HepG2 (cell line): ENCODE results near the gene TMEM221. TPM values are rescaled to one million over a fixed set of nuclear protein-coding genes. Genes with fewer than 3 reads are reported as not detected.

ENCODE experiments used
- ATAC-seq: fragments of 200-7000 bp; cut with Tn5 transposase; 3 replicates; pipeline ENCODE4 v1.9.1; 2020; ENCODE audit warnings: mild to moderate bottlenecking, moderate library complexity
- BruUV-seq: library from RNA; stranded (reverse); fragments of 400-500 nt; replicated peaks from 2 replicates; lab custom pipeline; 2021; lab: Mats Ljungman, UMichigan
- CTCF ChIA-PET: fragments of 300-600 bp; formaldehyde crosslinking; extraction: SDS; loops from one replicate; lab custom pipeline; 2021; ENCODE audit warnings: low total read pairs, inconsistent platforms, low intra/inter-chr PET ratio; lab: Yijun Ruan, JAX
- POLR2A ChIA-PET: fragments of 350-600 bp; sonication (Branson Sonifier 250); formaldehyde crosslinking; loops from one replicate; lab custom pipeline; 2020; ENCODE audit warnings: antibody characterized with exemption, inconsistent platforms; lab: Yijun Ruan, JAX
- DNase-seq: peaks from one replicate; pipeline ENCODE4 v3.0.0-alpha.2; 2015; ENCODE audit warnings: low spot score
- FAIRE-seq: peaks from 3 replicates; lab custom pipeline; 2011; peaks lifted over from hg19 to GRCh38; lab: Jason Lieb, UNC
- H2AFZ ChIP-seq: one replicate; pipeline ENCODE4 v1.6.1; 2011; ENCODE audit warnings: low read length, inconsistent platforms
- H3K27ac ChIP-seq: fragments of 300-600 bp; 3 replicates; pipeline ENCODE4 v1.8.0; 2011; ENCODE audit warnings: mixed run types, mild to moderate bottlenecking, mixed read lengths, low read length, inconsistent platforms; ENCODE audit not compliant: insufficient read depth; ENCODE audit errors: extremely low read length
- H3K27me3 ChIP-seq, 2 experiments: fragments of 200-600 bp in 1 of 2; 2 replicates in 1 of 2; 3 replicates in 1 of 2; pipeline versions ENCODE4 v1.6.0 to v1.8.0; 2011; ENCODE audit warnings: low read length in 2 of 2, mild to moderate bottlenecking in 2 of 2, moderate library complexity in 2 of 2, inconsistent platforms in 1 of 2; ENCODE audit not compliant: insufficient read depth in 2 of 2, control insufficient read depth in 1 of 2
- H3K36me3 ChIP-seq, 2 experiments: fragments of 200-600 bp in 1 of 2; replicated peaks in 1 of 2; 2 replicates in 1 of 2; 3 replicates in 1 of 2; pipeline versions ENCODE4 v1.5.1 to v1.8.0; 2011; ENCODE audit warnings: low read length in 2 of 2, inconsistent platforms in 1 of 2; ENCODE audit not compliant: insufficient read depth in 2 of 2, control insufficient read depth in 1 of 2
- H3K4me1 ChIP-seq: 2 replicates; pipeline ENCODE4 v1.5.1; 2012; ENCODE audit warnings: low read length, inconsistent platforms; ENCODE audit not compliant: insufficient read depth
- H3K4me2 ChIP-seq: 2 replicates; pipeline ENCODE4 v1.6.0; 2011; ENCODE audit warnings: low read depth, low read length, inconsistent platforms
- H3K4me3 ChIP-seq, 3 experiments: fragments of 200-600 bp in 1 of 3; sonication (generic), shearing (Covaris generic) in 1 of 3; replicated peaks in 1 of 3; 2 replicates each; pipeline ENCODE4 v1.5.1; 2011 to 2016; ENCODE audit warnings: low read length in 3 of 3, inconsistent platforms in 2 of 3, low read depth in 2 of 3, mild to moderate bottlenecking in 2 of 3, control low read depth in 1 of 3, mixed read lengths in 1 of 3; ENCODE audit not compliant: insufficient read depth in 1 of 3
- H3K79me2 ChIP-seq: one replicate; pipeline ENCODE4 v1.6.1; 2011; ENCODE audit warnings: low read length, inconsistent platforms; ENCODE audit not compliant: insufficient read depth
- H3K9ac ChIP-seq: 2 replicates; pipeline ENCODE4 v1.6.0; 2011; ENCODE audit warnings: mild to moderate bottlenecking, low read depth, low read length, inconsistent platforms; ENCODE audit not compliant: insufficient read depth
- H3K9me3 ChIP-seq: 2 replicates; pipeline ENCODE4 v1.5.1; 2012; ENCODE audit warnings: mild to moderate bottlenecking, low read length
- H4K20me1 ChIP-seq: 2 replicates; pipeline ENCODE4 v1.6.0; 2011; ENCODE audit warnings: inconsistent platforms, mild to moderate bottlenecking, low read length, moderate library complexity; ENCODE audit not compliant: insufficient read depth
- AGO2 ChIP-seq: fragments of 200-400 bp; formaldehyde crosslinking; optimal IDR thresholded peaks from 2 replicates; pipeline ENCODE3; 2017; ENCODE audit warnings: mild to moderate bottlenecking, low read depth, low read length, moderate library complexity
- CHD4 ChIP-seq: fragments of 200-600 bp; sonication (generic); IDR thresholded peaks from 2 replicates; pipeline ENCODE4 v1.7.0; 2017; ENCODE audit warnings: mild to moderate bottlenecking, low read length, borderline replicate concordance
- KAT2B ChIP-seq: fragments of 150-350 bp; IDR thresholded peaks from 2 replicates; pipeline ENCODE4 v1.6.1; 2014; ENCODE audit warnings: low read depth, low read length, borderline replicate concordance
- RBFOX2 ChIP-seq: fragments of 200-400 bp; formaldehyde crosslinking; IDR thresholded peaks from 2 replicates; pipeline ENCODE4 v1.6.1; 2017; ENCODE audit warnings: low read depth, mild to moderate bottlenecking, low read length
- ZBTB34 ChIP-seq: sonication (generic); formaldehyde crosslinking; IDR thresholded peaks from 2 replicates; pipeline ENCODE4 v1.8.0; 2022; ENCODE audit warnings: mild to moderate bottlenecking, missing genetic modification reagents
- ZNF552 ChIP-seq: sonication (generic); formaldehyde crosslinking; IDR thresholded peaks from 2 replicates; pipeline ENCODE4 v1.9.0; 2022; ENCODE audit warnings: missing genetic modification reagents, mild to moderate bottlenecking, borderline replicate concordance
- WGBS: methylation state at CpG from one replicate; pipeline ENCODE4 v1.1.6; 2017; ENCODE audit warnings: low lambda C conversion rate; 5-methylcytosine and 5-hydroxymethylcytosine counted together
- in situ Hi-C: cut with HindIII; loops from 2 replicates; pipeline ENCODE4 v1.10.0; 2017; ENCODE audit warnings: low pct_unique_long_range_greater_than_20kb; ENCODE audit not compliant: extremely low pct_ligation_motif_present
- intact Hi-C: fragments of 100-400 bp; cut with micrococcal nuclease; formaldehyde crosslinking; loops from one replicate; pipeline ENCODE4 v1.10.0; 2022; ENCODE audit not compliant: unreplicated experiment
- polyA plus RNA-seq, 8 experiments: library from polyadenylated mRNA; depleted of rRNA in 3 of 8; stranded (reverse) in 7 of 8; unstranded in 1 of 8; fragments of >200 nt; fragmentation: Illumina TruSeq in 4 of 8; extraction: Trizol in 4 of 8; gene quantifications; 2 replicates each; pipeline versions ENCODE4 v1.2.1 to v1.2.3, GENCODE V29; 2011 to 2016; ENCODE audit warnings: low read depth in 4 of 8, missing spikeins in 1 of 8, mixed read lengths in 1 of 8; ENCODE audit not compliant: insufficient read depth in 1 of 8
- total RNA-seq, 5 experiments: library from RNA; depleted of rRNA; stranded (reverse); fragments of >200 nt; fragmentation: Illumina TruSeq; extraction: Trizol; gene quantifications; 2 replicates each; pipeline ENCODE4 v1.2.3, GENCODE V29; 2016; ENCODE audit warnings: low read depth in 1 of 5
- TF ChIP-seq, protein P1 (sequence below): sonication (generic); formaldehyde crosslinking; IDR thresholded peaks from 2 replicates; pipeline ENCODE4 v1.5.1; 2020; ENCODE audit warnings: mild to moderate bottlenecking, missing genetic modification reagents, borderline replicate concordance

TMEM221 gene
- total and polyA plus RNA-seq, 2 of the 13 experiments (the other 11 are each of a cell fraction or from before 2014, with no cell fraction given), result 0.33 to 0.77 TPM

GRCh38 chr19:17393914-17394313, 54.6 kb downstream of the TMEM221 start, which contains the start of gene CCDC194:
TSS of gene CCDC194 (minus strand) at chr19:17394196. CDS start at chr19:17394158, 38 bp downstream.
- no peak within 1 kb of the TSS for H2AFZ ChIP-seq
- intact Hi-C loops, result no loop called here
- H4K20me1 ChIP-seq, result no peaks in the 10 kb centered on the region

More at GRCh38 chr19:17393914-17394313, 54.6 kb downstream of the TMEM221 start, which contains the start of gene CCDC194:
- Histone ChIP-seq H3K9ac (no peak within 1 kb of the TSS), H3K4me2 (no peak within 1 kb of the TSS), H3K36me3 (no peaks in the 10 kb centered on the region), H3K4me3 (no peak within 1 kb of the TSS), H3K27ac (no peak within 1 kb of the TSS), H3K4me1 (peaks cover 8% of the 10 kb centered on the region), H3K79me2 (no peaks in the 10 kb centered on the region), H3K27me3 (peaks cover 0 to 1% of the 10 kb centered on the region in 2 experiments; a peak in 1 of 5 replicates), H3K9me3 (peaks cover 9% of the 10 kb centered on the region)
- TF ChIP-seq ZNF552 (CRISPR knock-in tag) (no peak), ZBTB34 (CRISPR knock-in tag) (no peak), KAT2B (no peak), AGO2 (peak; percentile 87), CHD4 (no peak), RBFOX2 (peak; percentile 45)
- TF ChIP-seq, protein P1, sequence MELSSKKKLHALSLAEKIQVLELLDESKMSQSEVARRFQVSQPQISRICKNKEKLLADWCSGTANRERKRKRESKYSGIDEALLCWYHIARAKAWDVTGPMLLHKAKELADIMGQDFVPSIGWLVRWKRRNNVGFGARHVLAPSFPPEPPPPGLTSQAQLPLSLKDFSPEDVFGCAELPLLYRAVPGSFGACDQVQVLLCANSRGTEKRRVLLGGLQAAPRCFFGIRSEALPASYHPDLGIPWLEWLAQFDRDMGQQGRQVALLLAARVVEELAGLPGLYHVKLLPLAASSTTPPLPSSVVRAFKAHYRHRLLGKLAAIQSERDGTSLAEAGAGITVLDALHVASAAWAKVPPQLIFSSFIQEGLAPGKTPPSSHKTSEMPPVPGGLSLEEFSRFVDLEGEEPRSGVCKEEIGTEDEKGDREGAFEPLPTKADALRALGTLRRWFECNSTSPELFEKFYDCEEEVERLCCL, result no peak
- DNase-seq, result no peak
- CTCF ChIA-PET, result no interaction called here
- BruUV-seq, result no TSS peak
- POLR2A ChIA-PET, result no interaction called here
- in situ Hi-C loops, result no loop called here
- FAIRE-seq, result no peak
- no peak for ATAC-seq
- 85% methylated on average over 22 of the region's 41 CpGs for WGBS
